ENCODE data around the gene AK5.

Gene AK5

DNA sequence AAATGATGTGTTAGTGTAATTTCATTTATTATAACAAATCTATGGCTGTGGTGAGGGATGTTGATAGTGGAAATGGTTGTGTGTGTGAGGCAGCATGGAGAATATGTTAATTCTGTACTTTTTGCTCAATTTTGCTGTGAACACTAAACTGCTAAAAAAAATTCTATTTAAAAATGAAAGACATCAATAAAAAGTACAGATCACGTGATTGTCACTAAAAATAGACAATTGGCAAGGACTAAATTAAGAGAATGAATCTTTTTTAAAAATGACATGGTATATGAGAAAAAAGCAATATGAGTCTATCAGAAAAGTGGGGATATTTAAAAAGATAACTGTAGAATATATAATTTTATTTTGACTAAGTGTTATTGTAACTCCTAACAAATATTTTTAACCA is 46.9 kb upstream of the AK5 start:
- Histone ChIP-seq H3F3A (ENCODE audit: insufficient read depth) (no peaks in the 10 kb centered on the region), H3K4me2 (ENCODE audit: low read depth, low read length, poor library complexity, severe bottlenecking) (no peak overlapping the region), H3K9me2 (replicated peaks; ENCODE audit: insufficient read depth, low read length) (no peaks in the 10 kb centered on the region), H3K27me3 (ENCODE audit: low read length) (no peaks in the 10 kb centered on the region), H3K79me2 (ENCODE audit: insufficient read depth, low read length) (no peaks in the 10 kb centered on the region), H3K27ac (ENCODE audit: low read depth, low read length) (no peak overlapping the region), H3K9ac (ENCODE audit: low read length) (no peak overlapping the region), H3K9me3 (ENCODE audit: insufficient read depth, low read length) (no peaks in the 10 kb centered on the region), H2AFZ (ENCODE audit: low read depth, low read length, severe bottlenecking) (no peak overlapping the region), H3K4me3 (ENCODE audit: insufficient read depth, low read length, poor library complexity, severe bottlenecking) (no peak overlapping the region), H4K20me1 (ENCODE audit: low read depth, low read length) (no peaks in the 10 kb centered on the region), H3K36me3 (ENCODE audit: low read length) (no peaks in the 10 kb centered on the region)
- no peak for TF ChIP-seq EZH2phosphoT487 (conservative IDR thresholded peaks at IDR 0.05; ENCODE audit: low read length)

DNA sequence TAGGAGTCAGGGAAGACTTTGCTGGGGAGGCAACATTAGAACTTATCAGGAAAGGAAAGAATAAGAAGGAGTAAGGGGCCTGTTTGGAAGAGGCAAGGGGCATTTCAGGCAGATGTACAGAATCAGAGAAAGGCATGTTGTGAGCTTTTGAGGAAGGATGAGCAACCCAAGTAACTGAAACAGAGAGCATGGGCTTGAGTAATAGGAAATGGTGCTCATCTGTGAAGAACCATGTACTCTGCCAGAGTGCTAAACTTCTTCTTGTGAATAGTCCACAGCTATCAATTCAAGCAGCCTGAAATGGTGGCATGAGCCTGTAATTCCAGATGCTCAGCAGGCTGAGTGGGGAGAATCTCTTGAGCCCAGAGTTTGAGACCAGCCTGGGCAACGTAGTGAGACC is 43.4 kb upstream of the AK5 start:
- Histone ChIP-seq H3F3A (ENCODE audit: insufficient read depth) (no peaks in the 10 kb centered on the region), H3K9me3 (ENCODE audit: insufficient read depth, low read length) (no peaks in the 10 kb centered on the region), H2AFZ (ENCODE audit: low read depth, low read length, severe bottlenecking) (no peak overlapping the region), H3K4me2 (ENCODE audit: low read depth, low read length, poor library complexity, severe bottlenecking) (no peak overlapping the region), H3K4me3 (ENCODE audit: insufficient read depth, low read length, poor library complexity, severe bottlenecking) (no peak overlapping the region), H3K27ac (ENCODE audit: low read depth, low read length) (no peak overlapping the region), H3K27me3 (ENCODE audit: low read length) (no peaks in the 10 kb centered on the region), H3K9me2 (replicated peaks; ENCODE audit: insufficient read depth, low read length) (no peaks in the 10 kb centered on the region), H4K20me1 (ENCODE audit: low read depth, low read length) (no peaks in the 10 kb centered on the region), H3K36me3 (ENCODE audit: low read length) (no peaks in the 10 kb centered on the region), H3K9ac (ENCODE audit: low read length) (no peak overlapping the region), H3K79me2 (ENCODE audit: insufficient read depth, low read length) (no peaks in the 10 kb centered on the region)
- no peak for TF ChIP-seq CTCF (IDR thresholded peaks at IDR 0.05; ENCODE audit: insufficient read depth, low read length, poor library complexity, severe bottlenecking)
- no peak for TF ChIP-seq EZH2phosphoT487 (conservative IDR thresholded peaks at IDR 0.05; ENCODE audit: low read length)

GRCh38 chr1:77239311-77239710 is 42.5 kb upstream of the AK5 start:
- Histone ChIP-seq H3K36me3 (ENCODE audit: low read length) (no peaks in the 10 kb centered on the region), H3K9me2 (replicated peaks; ENCODE audit: insufficient read depth, low read length) (no peaks in the 10 kb centered on the region), H4K20me1 (ENCODE audit: low read depth, low read length) (no peaks in the 10 kb centered on the region), H3K4me2 (ENCODE audit: low read depth, low read length, poor library complexity, severe bottlenecking) (no peak overlapping the region), H3K4me3 (ENCODE audit: insufficient read depth, low read length, poor library complexity, severe bottlenecking) (no peak overlapping the region), H3K9ac (ENCODE audit: low read length) (no peak overlapping the region), H3K27me3 (ENCODE audit: low read length) (no peaks in the 10 kb centered on the region), H3F3A (ENCODE audit: insufficient read depth) (no peaks in the 10 kb centered on the region), H3K9me3 (ENCODE audit: insufficient read depth, low read length) (no peaks in the 10 kb centered on the region), H3K27ac (ENCODE audit: low read depth, low read length) (no peak overlapping the region), H3K79me2 (ENCODE audit: insufficient read depth, low read length) (no peaks in the 10 kb centered on the region), H2AFZ (ENCODE audit: low read depth, low read length, severe bottlenecking) (no peak overlapping the region)
- TF ChIP-seq CTCF (IDR thresholded peaks at IDR 0.05; ENCODE audit: insufficient read depth, low read length, poor library complexity, severe bottlenecking) (no peak), EZH2phosphoT487 (conservative IDR thresholded peaks at IDR 0.05; ENCODE audit: low read length) (no peak)

GRCh38 chr1:77245830-77246229 is 36.0 kb upstream of the AK5 start:
- H3K36me3 ChIP-seq (ENCODE audit: low read length): no peaks in the 10 kb centered on the region
- H3F3A ChIP-seq (ENCODE audit: insufficient read depth): no peaks in the 10 kb centered on the region
- no peaks in the 10 kb centered on the region for H3K27me3 ChIP-seq (ENCODE audit: low read length)
- no peak overlapping the region for H2AFZ ChIP-seq (ENCODE audit: low read depth, low read length, severe bottlenecking)
- no peak for TF ChIP-seq CTCF (IDR thresholded peaks at IDR 0.05; ENCODE audit: insufficient read depth, low read length, poor library complexity, severe bottlenecking)
- TF ChIP-seq EZH2phosphoT487 (conservative IDR thresholded peaks at IDR 0.05; ENCODE audit: low read length): no peak
- no peaks in the 10 kb centered on the region for H3K9me2 ChIP-seq (replicated peaks; ENCODE audit: insufficient read depth, low read length)
- H3K79me2 ChIP-seq (ENCODE audit: insufficient read depth, low read length): no peaks in the 10 kb centered on the region
- no peaks in the 10 kb centered on the region for H4K20me1 ChIP-seq (ENCODE audit: low read depth, low read length)
- H3K9ac ChIP-seq (ENCODE audit: low read length): no peak overlapping the region
- H3K27ac ChIP-seq (ENCODE audit: low read depth, low read length): no peak overlapping the region
- peaks cover 4% of the 10 kb centered on the region; the same call in 1 of the 2 replicates for H3K9me3 ChIP-seq (ENCODE audit: insufficient read depth, low read length)
- no peak overlapping the region for H3K4me2 ChIP-seq (ENCODE audit: low read depth, low read length, poor library complexity, severe bottlenecking)
- H3K4me3 ChIP-seq (ENCODE audit: insufficient read depth, low read length, poor library complexity, severe bottlenecking): no peak overlapping the region
